GM12801 (cell line): ENCODE measurements around the gene BUB3.

ENCODE experiments used
- CTCF ChIP-seq: IDR thresholded peaks from one replicate; pipeline ENCODE4 v1.5.1; 2011; ENCODE audit warnings: control low read depth; ENCODE audit not compliant: insufficient read length; ENCODE audit errors: extremely low read depth

The BUB3 gene

GRCh38 chr10:123180101-123181090 is 26.2 kb downstream of the BUB3 start:
- TF ChIP-seq CTCF: no peak

GRCh38 chr10:123183724-123184123 is 29.5 kb downstream of the BUB3 start:
- TF ChIP-seq CTCF: no peak

GRCh38 chr10:123187781-123188180 is 33.6 kb downstream of the BUB3 start:
- no peak for TF ChIP-seq CTCF

- TF ChIP-seq CTCF: no peak
These were observed 37.7 kb downstream of the BUB3 start for GRCh38 chr10:123191886-123192285.

GRCh38 chr10:123194056-123194455 is 39.9 kb downstream of the BUB3 start:
- TF ChIP-seq CTCF: no peak

- no peak for TF ChIP-seq CTCF
These were observed 46.3 kb downstream of the BUB3 start for GRCh38 chr10:123200531-123200930.

- TF ChIP-seq CTCF: no peak
These were observed 48.3 kb downstream of the BUB3 start for GRCh38 chr10:123202506-123202905.
